Endometrial microvascular endothelial cells (primary cell): ENCODE measurements around the gene YY1. TPM values are rescaled to one million over a fixed set of nuclear protein-coding genes. Genes with fewer than 3 reads are reported as not detected.

Source experiments
- in situ Hi-C: cut with HindIII; loops from 2 replicates; pipeline ENCODE4 v1.10.0; 2017; ENCODE audit warnings: low sequenced_read_pairs, low pct_unique_long_range_greater_than_20kb; ENCODE audit errors: inconsistent ontology term
- total RNA-seq: library from RNA; depleted of rRNA; stranded (reverse); fragments of >200 nt; gene quantifications from one replicate; pipeline ENCODE4 v1.2.3, GENCODE V29; 2015; ENCODE audit errors: inconsistent ontology term

Gene YY1
- total RNA-seq, 1 donor from 2014 or later: 37.0 TPM

DNA sequence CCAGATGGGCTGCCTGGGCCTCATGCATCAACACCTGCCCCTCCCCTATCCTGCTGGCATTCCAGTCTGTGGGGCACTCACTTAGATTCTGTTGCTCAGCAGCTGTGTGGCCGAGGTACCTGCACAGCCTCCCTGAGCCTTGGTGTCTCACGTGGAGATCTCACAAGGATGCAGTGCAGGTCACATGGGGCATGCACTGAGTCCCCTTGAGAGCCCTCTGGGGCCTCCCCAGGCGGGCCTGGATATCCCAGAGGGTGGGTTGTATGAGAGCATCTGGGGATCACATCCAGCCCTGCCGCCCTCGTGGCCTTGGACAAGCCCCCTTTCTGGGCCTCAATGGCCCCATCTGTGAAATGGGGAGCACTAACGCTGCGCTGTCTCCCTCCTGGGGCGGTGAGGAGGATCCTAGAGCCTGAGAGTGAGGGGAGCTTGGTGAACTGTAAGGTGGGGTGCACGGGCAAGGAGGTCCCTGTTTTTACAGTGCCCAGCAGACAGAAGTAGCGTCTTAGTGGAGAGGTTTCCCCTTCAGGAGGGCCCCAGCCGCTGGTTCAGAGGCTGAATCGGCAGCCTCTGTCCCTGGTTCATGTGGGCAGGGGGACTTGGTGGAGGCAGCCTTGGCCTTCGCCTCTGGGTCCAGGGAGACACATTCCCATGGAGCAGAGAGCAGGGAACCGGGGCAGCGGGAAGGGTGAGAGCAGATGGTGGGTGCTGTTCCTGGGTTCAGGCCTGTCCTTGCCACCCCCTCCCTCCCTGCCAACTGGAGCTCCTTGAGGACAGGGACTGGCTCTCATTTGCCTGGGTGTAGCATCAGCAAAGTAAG is 83.4 kb downstream of the YY1 start:
- in situ Hi-C loops: no loop called here

DNA sequence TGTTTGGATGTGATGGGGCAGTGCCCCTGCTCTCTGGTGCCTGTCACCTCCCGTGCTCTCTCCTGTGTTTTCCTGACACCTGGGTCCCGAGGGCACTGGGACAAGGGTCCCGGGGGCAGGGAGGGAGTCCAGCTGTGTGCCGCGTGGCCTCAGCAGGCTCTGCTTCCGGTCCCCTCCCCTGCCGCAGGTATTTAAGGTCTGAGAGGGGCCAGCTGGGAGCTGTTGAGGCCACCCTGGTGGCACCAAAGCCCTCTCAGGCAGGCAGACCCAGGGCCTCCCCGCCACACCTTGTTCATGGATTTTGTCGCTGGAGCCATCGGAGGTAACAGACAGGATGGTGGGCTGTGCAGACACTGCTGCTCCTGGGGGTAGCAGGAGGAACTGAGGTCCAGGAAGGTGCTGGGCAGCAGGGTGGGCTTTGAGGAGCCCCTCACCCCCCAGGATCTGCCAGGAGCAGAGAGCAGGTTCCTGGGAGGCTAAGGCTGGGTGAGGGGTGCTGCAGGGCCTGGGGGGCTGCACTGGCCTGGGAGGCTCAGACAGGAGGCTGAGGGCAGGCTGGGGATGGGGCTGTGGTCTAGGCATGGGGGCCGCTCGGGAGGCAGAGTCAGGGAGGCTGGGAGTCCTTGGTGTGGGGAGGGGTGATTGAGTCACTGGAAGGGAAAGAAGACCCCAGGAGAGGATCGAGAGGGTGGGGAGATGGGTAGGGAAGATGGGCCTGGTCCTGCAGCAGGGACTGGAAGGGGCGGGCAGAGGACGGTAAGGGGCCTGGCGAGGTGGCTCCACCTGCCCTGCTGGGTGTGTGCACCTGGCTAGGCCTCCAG is 84.4 kb downstream of the YY1 start, which contains the start of gene SLC25A47:
SLC25A47 (plus strand) TSS at position 219 of the 821 bp plus-strand sequence; CDS start at position 295, 76 bp downstream.
- in situ Hi-C loops: no loop called here

DNA sequence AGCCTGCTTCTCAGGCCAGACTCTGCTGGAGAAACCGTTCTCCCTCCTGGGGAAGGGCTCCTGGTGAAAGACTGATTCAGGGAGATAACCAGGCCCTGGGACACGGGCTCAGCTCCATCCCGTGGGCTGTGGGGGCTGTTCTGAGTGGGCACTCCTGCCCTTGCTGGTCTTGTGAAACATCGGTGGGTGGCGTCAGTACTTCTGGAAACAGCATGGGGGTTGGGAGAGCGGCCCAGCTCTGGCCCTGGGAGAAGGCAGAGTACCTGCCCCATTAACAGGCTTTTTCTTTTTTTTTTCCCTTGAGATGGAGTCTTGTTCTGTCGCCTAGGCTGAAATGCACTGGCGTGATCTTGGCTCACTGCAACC is 85.0 kb downstream of the YY1 start:
- in situ Hi-C loops: no loop called here

DNA sequence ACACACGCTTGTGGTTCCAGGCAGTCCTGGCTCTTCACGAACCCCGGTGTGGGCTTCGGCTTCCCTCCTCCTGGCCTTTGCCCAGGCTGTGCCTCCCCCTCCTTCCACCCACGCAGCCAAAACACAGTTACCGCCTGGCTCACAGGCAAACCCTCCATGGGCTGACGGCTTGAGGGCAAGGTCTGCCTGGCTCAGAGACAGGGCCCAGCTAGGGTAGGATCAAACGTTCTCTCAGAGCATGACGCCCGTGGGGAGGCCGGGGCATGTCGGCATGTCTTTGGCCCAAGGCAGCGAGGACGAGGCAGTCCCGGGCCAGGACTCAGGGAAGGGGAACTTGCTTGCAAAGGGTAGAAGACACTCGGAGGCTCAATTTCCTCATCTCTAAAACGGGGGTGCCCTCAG is 86.3 kb downstream of the YY1 start:
- in situ Hi-C loops: no loop called here

DNA sequence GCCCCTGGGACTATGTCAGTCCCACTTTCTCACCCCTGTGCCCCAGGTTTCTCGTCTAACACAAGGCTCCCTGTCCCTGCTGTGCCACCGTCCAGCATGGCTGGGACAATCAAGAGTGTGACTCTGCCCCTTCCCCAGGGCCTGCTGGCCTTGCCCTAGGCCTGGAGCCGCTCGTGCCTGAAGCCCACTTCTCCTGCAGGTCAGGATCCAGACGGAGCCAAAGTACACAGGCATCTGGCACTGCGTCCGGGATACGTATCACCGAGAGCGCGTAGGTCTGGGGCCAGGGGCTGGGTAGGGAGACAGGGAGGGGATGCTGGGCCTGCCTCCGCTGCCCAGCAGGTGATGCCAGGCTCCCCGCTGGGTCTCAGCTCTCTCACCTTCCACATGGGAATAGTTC is 87.0 kb downstream of the YY1 start:
- in situ Hi-C loops: no loop called here

DNA sequence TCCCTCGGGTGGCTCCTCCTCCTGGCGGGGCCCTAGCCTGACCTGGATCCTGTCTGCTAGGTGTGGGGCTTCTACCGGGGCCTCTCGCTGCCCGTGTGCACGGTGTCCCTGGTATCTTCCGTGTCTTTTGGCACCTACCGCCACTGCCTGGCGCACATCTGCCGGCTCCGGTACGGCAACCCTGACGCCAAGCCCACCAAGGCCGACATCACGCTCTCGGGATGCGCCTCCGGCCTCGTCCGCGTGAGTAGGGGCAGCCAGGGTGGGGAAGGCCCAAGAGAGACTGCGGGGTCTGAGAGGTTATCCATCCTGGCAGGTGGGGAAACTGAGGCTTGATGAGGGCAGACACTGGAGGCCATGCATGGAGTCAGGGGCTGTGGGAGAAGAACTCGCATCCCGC is 88.2 kb downstream of the YY1 start:
- in situ Hi-C loops: no loop called here

DNA sequence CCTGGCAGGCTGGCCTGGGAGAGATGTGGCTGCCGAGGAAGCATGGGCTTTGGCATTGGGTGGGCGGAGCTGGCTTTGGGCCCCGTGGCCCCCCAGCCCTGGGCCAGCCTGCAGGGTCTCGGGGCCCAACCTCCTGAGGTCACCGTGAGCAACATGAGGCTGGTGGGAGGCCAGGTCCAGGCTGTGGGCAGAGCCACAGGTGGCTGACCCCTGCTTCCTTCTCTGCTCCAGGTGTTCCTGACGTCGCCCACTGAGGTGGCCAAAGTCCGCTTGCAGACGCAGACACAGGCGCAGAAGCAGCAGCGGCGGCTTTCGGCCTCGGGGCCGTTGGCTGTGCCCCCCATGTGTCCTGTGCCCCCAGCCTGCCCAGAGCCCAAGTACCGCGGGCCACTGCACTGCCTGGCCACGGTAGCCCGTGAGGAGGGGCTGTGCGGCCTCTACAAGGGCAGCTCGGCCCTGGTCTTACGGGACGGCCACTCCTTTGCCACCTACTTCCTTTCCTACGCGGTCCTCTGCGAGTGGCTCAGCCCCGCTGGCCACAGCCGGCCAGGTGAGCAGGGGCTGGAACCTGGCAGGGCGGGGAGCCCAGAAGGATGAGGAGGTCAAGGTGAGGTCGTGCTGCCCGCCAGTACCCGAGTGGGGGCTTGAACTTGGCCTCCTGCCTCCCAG is 89.7 kb downstream of the YY1 start:
- in situ Hi-C loops: no loop called here

DNA sequence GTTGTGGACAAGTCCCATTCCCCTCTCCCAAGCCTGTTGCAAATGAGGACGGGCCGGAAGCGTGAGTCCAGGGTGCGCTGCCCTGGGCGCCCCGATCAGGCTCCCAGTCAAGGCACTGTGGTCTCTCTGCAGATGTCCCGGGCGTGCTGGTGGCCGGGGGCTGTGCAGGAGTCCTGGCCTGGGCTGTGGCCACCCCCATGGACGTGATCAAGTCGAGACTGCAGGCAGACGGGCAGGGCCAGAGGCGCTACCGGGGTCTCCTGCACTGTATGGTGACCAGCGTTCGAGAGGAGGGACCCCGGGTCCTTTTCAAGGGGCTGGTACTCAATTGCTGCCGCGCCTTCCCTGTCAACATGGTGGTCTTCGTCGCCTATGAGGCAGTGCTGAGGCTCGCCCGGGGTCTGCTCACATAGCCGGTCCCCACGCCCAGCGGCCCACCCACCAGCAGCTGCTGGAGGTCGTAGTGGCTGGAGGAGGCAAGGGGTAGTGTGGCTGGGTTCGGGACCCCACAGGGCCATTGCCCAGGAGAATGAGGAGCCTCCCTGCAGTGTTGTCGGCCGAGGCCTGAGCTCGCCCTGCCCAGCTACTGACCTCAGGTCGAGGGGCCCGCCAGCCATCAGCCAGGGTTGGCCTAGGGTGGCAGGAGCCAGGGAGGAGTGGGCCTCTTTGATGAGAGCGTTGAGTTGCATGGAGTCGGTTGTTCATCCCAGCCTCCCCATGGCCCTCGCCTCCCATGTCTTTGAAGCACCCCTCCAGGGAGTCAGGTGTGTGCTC is 90.5 kb downstream of the YY1 start:
- in situ Hi-C loops: no loop called here

DNA sequence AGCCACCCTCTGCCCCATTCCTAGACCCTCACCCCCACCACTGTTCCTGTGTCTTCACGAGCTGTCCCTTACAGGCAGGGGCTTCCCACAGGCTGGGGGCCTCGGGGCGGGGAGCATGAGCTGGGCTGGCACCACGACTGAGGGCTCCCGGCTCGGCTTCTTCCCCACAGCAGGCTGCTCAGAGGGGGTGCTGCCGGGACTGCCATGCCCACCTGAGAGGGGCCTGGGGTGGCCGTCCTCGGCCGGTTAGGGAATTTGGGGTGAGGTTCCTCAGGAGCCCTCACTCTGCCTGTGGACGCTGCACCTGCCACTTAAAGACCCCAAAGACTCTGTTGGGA is 91.0 kb downstream of the YY1 start:
- in situ Hi-C loops: no loop called here

DNA sequence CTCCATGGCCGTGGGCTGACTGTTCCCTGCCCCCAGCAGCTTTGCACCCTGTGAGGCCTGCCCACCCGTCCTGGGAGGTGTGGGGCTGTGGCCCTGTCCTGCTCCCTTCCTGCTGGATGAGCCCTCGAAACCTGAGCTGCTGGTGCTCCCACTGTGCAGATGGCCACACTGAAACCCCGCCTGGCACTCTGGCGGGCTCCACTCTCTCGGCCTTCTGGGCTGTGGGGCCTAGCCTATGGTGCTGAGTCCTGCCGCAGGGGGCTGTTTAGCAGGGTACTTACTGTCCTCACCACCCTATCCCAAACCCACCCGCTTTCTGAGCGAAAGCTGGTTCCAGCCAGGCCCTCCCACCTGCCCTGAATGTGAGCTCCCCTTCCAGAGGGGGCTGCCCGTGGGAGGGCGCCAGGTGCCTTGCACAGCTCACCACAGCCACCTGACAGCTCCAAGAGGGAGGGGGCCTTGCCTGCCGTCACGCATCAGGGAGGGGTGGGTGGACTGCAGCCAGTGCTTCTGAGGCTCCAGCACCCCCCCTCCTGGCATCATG is 91.5 kb downstream of the YY1 start:
- in situ Hi-C loops: no loop called here

DNA sequence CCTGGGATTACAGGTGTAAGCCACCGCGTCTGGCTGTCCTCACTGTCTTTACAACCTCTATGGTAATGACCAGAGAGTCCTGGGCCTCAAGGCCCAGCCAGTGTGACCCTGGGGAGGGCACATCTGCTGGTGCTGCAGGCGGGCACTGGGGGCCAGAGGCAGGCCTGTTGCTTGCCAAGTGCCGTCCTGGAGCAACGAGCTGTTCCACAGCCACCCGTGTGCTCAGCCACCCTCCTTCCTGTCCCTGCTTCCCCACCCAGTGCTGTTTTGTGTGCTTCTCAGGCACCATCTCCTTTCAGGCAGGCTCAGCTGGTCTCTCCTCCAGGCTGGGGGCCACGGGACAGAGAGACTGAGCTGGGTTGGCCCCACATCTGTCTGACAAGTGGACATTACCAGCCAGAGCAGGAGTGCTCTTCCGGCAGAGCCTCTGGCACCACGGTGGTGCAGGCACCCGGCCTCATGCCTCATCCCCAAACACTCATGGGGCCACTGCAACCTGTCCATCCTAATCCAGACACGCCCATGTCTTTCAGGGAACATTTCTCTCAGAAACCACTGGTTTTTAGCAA is 93.2 kb downstream of the YY1 start:
- in situ Hi-C loops: no loop called here

Other genes starting within 250 kb of the YY1 start
- gene EVL, start 173.7 kb upstream of the YY1 start, total RNA-seq: 11.9 TPM
- not detected for gene DEGS2, start 79.5 kb upstream of the YY1 start, total RNA-seq
- 40.0 TPM for gene SLC25A29, start 67.3 kb downstream of the YY1 start, total RNA-seq
- gene SLC25A47, start 84.2 kb downstream of the YY1 start, total RNA-seq: not detected
- gene WDR25, start 137.3 kb downstream of the YY1 start, total RNA-seq: 18.0 TPM